WTC11 (cell line): ENCODE data around the gene ADGRF5. TPM values are rescaled to one million over a fixed set of nuclear protein-coding genes. Genes with fewer than 3 reads are reported as not detected.

ENCODE experiments used
- ATAC-seq: fragments of 200-7000 bp; cut with Tn5 transposase; 2 replicates; pipeline ENCODE4 v1.10.0; 2021; ENCODE audit warnings: mild to moderate bottlenecking, moderate library complexity
- CTCF ChIA-PET: fragments of 300-600 bp; sonication (Branson Sonifier 250); formaldehyde crosslinking; loops from one replicate; lab custom pipeline; 2021; ENCODE audit warnings: antibody characterized with exemption; lab: Charles Lee
- POLR2A ChIA-PET: fragments of 350-600 bp; sonication (Branson Sonifier 250); formaldehyde crosslinking; loops from one replicate; lab custom pipeline; 2021; ENCODE audit warnings: antibody characterized with exemption; lab: Charles Lee
- DNase-seq: peaks from one replicate; pipeline ENCODE4 v3.0.0; 2021; ENCODE audit warnings: low spot score
- H3K27ac Mint-ChIP-seq: 2 replicates; pipeline ENCODE4 v1.8.0; 2021; ENCODE audit warnings: mixed read lengths
- H3K27me3 Mint-ChIP-seq: 2 replicates; pipeline ENCODE4 v1.8.0; 2021; ENCODE audit warnings: low read depth, mild to moderate bottlenecking, moderate library complexity, mixed read lengths
- H3K36me3 Mint-ChIP-seq: 2 replicates; pipeline ENCODE4 v1.8.0; 2021; ENCODE audit warnings: mixed read lengths
- H3K4me1 Mint-ChIP-seq: 2 replicates; pipeline ENCODE4 v1.8.0; 2022; ENCODE audit warnings: mixed read lengths
- H3K4me3 Mint-ChIP-seq: 2 replicates; pipeline ENCODE4 v1.8.0; 2021; ENCODE audit warnings: mild to moderate bottlenecking, moderate library complexity, mixed read lengths
- H3K9me3 Mint-ChIP-seq: 2 replicates; pipeline ENCODE4 v1.8.0; 2021; ENCODE audit warnings: mixed read lengths
- AFF4 ChIP-seq: sonication (generic); formaldehyde crosslinking; IDR thresholded peaks from 2 replicates; pipeline ENCODE4 v1.8.1; 2023; ENCODE audit warnings: mild to moderate bottlenecking, missing genetic modification reagents, borderline replicate concordance
- AR ChIP-seq: fragments of 250-450 bp; sonication (Bioruptor Pico); IDR thresholded peaks from 2 replicates; pipeline ENCODE4 v1.9.0; 2021; ENCODE audit warnings: mild to moderate bottlenecking
- ATF1 ChIP-seq: sonication (generic); formaldehyde crosslinking; IDR thresholded peaks from 2 replicates; pipeline ENCODE4 v1.8.1; 2023; ENCODE audit warnings: mild to moderate bottlenecking, moderate library complexity, missing genetic modification reagents
- CREB1 ChIP-seq: sonication (generic); formaldehyde crosslinking; IDR thresholded peaks from 2 replicates; pipeline ENCODE4 v1.8.0; 2023; ENCODE audit warnings: mild to moderate bottlenecking, missing genetic modification reagents
- EMX1 ChIP-seq: fragments of 250-450 bp; sonication (Bioruptor Pico); IDR thresholded peaks from 2 replicates; pipeline ENCODE4 v1.8.0; 2021; ENCODE audit warnings: mild to moderate bottlenecking
- FOXP1 ChIP-seq: sonication (generic); formaldehyde crosslinking; IDR thresholded peaks from 2 replicates; pipeline ENCODE4 v1.8.0; 2022; ENCODE audit warnings: missing genetic modification reagents, mild to moderate bottlenecking, moderate library complexity, borderline replicate concordance
- GABPB1 ChIP-seq: sonication (generic); formaldehyde crosslinking; IDR thresholded peaks from 2 replicates; pipeline ENCODE4 v1.8.1; 2023; ENCODE audit warnings: mild to moderate bottlenecking, missing genetic modification reagents
- GRHL2 ChIP-seq: fragments of 250-450 bp; sonication (Bioruptor Pico); IDR thresholded peaks from 2 replicates; pipeline ENCODE4 v1.8.0; 2022; ENCODE audit warnings: mild to moderate bottlenecking, moderate library complexity; ENCODE audit not compliant: insufficient replicate concordance, severe bottlenecking
- HMGA2 ChIP-seq: fragments of 250-450 bp; sonication (Bioruptor Pico); IDR thresholded peaks from 2 replicates; pipeline ENCODE4 v1.4.0; 2021; ENCODE audit warnings: mild to moderate bottlenecking, moderate library complexity
- NFYB ChIP-seq: sonication (generic); formaldehyde crosslinking; conservative IDR thresholded peaks from 2 replicates; pipeline ENCODE4 v1.8.0; 2022; ENCODE audit warnings: low read depth, missing genetic modification reagents
- NR3C1 ChIP-seq: sonication (generic); formaldehyde crosslinking; conservative IDR thresholded peaks from 2 replicates; pipeline ENCODE4 v1.8.1; 2023; ENCODE audit warnings: low read depth, mild to moderate bottlenecking, missing genetic modification reagents
- OVOL2 ChIP-seq: fragments of 250-450 bp; sonication (Bioruptor Pico); IDR thresholded peaks from 2 replicates; pipeline ENCODE4 v1.9.0; 2021; ENCODE audit warnings: mild to moderate bottlenecking, borderline replicate concordance
- RORB ChIP-seq: fragments of 250-450 bp; sonication (Bioruptor Pico); IDR thresholded peaks from 2 replicates; pipeline ENCODE4 v1.9.0; 2021; ENCODE audit warnings: mild to moderate bottlenecking
- ZBTB21 ChIP-seq: sonication (generic); formaldehyde crosslinking; IDR thresholded peaks from 2 replicates; pipeline ENCODE4 v1.8.1; 2023; ENCODE audit warnings: mild to moderate bottlenecking, missing genetic modification reagents, borderline replicate concordance
- ZNF138 ChIP-seq: sonication (generic); formaldehyde crosslinking; conservative IDR thresholded peaks from 2 replicates; pipeline ENCODE4 v1.8.1; 2022; ENCODE audit warnings: mild to moderate bottlenecking, moderate library complexity, missing genetic modification reagents
- ZNF281 ChIP-seq: sonication (generic); formaldehyde crosslinking; IDR thresholded peaks from 2 replicates; pipeline ENCODE4 v1.8.0; 2023; ENCODE audit warnings: mild to moderate bottlenecking, missing genetic modification reagents
- ZNF317 ChIP-seq: sonication (generic); formaldehyde crosslinking; IDR thresholded peaks from 2 replicates; pipeline ENCODE4 v1.8.1; 2023; ENCODE audit warnings: low read depth, mild to moderate bottlenecking, moderate library complexity, missing genetic modification reagents, borderline replicate concordance
- total RNA-seq: library from RNA; stranded (reverse); gene quantifications from 3 replicates; pipeline ENCODE4 v1.2.3, GENCODE V29; 2021
- TF ChIP-seq, protein P1 (sequence below): sonication (generic); formaldehyde crosslinking; IDR thresholded peaks from 2 replicates; pipeline ENCODE4 v1.8.1; 2022; ENCODE audit warnings: low read depth, missing genetic modification reagents, borderline replicate concordance
- TF ChIP-seq, protein P2 (sequence below): sonication (generic); formaldehyde crosslinking; IDR thresholded peaks from 2 replicates; pipeline ENCODE4 v1.8.1; 2022; ENCODE audit warnings: mild to moderate bottlenecking, moderate library complexity, missing genetic modification reagents

Gene ADGRF5
- total RNA-seq, 1 experiment from 2014 or later = 0.24 TPM

DNA sequence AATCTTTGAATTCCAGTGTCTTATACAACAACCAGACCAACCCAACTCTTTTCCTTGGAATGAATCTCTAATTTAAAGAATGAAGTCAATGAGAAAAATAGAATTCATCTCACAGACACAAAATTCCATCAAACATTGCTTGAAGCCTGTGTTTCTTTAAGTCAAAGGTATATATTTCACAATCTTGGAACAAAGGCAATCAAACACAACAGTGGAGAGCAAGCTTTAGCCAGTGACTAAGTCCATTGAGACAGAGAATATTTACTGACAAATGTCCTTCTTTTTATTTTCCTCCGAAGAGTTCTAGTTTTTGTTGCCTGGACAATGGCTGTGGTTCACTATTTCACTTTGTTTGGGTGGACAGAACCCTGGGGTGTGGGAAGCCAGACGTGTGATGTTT lies 92.8 kb downstream of the ADGRF5 start (continued):
- TF ChIP-seq ATF1 (CRISPR knock-in tag) (no peak), AFF4 (no peak)

- Mint-ChIP-seq H3K9me3 (no peaks in the 10 kb centered on the region), H3K27me3 (no peaks in the 10 kb centered on the region), H3K27ac (no peak overlapping the region), H3K4me3 (no peak overlapping the region), H3K4me1 (peaks cover 4% of the 10 kb centered on the region; the same call in 1 of the 2 replicates), H3K36me3 (no peaks in the 10 kb centered on the region)
- no peak for DNase-seq
- ATAC-seq = no peak
- CTCF ChIA-PET = no interaction called here
- no peak for TF ChIP-seq ATF1 (CRISPR knock-in tag)
- TF ChIP-seq, protein P1, sequence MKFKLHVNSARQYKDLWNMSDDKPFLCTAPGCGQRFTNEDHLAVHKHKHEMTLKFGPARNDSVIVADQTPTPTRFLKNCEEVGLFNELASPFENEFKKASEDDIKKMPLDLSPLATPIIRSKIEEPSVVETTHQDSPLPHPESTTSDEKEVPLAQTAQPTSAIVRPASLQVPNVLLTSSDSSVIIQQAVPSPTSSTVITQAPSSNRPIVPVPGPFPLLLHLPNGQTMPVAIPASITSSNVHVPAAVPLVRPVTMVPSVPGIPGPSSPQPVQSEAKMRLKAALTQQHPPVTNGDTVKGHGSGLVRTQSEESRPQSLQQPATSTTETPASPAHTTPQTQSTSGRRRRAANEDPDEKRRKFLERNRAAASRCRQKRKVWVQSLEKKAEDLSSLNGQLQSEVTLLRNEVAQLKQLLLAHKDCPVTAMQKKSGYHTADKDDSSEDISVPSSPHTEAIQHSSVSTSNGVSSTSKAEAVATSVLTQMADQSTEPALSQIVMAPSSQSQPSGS (CRISPR knock-in tag) = no peak
- TF ChIP-seq ZNF317 = no peak
- TF ChIP-seq OVOL2 (CRISPR knock-in tag) = no peak
- no peak for TF ChIP-seq FOXP1
- TF ChIP-seq ZNF138 (CRISPR knock-in tag) = no peak
- TF ChIP-seq GRHL2 (CRISPR knock-in tag) = no peak
- TF ChIP-seq NFYB (CRISPR knock-in tag) = no peak
- no peak for TF ChIP-seq RORB
- no peak for TF ChIP-seq ZNF281 (CRISPR knock-in tag)
- TF ChIP-seq NR3C1 = no peak
- no peak for TF ChIP-seq AR (CRISPR knock-in tag)
- no peak for TF ChIP-seq ZBTB21 (CRISPR knock-in tag)
- TF ChIP-seq, protein P2, sequence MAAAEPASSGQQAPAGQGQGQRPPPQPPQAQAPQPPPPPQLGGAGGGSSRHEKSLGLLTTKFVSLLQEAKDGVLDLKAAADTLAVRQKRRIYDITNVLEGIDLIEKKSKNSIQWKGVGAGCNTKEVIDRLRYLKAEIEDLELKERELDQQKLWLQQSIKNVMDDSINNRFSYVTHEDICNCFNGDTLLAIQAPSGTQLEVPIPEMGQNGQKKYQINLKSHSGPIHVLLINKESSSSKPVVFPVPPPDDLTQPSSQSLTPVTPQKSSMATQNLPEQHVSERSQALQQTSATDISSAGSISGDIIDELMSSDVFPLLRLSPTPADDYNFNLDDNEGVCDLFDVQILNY = no peak
- no peak for TF ChIP-seq EMX1
- TF ChIP-seq GABPB1 = no peak
- TF ChIP-seq CREB1 (CRISPR knock-in tag) = no peak
- TF ChIP-seq HMGA2 (CRISPR knock-in tag) = no peak
- POLR2A ChIA-PET = no interaction called here
Observed at GRCh38 chr6:46821458-46821881, 100.3 kb downstream of the ADGRF5 start.
